ENCODE measurements around the gene CHKB.

The CHKB gene

GRCh38 chr22:50597097-50597496, 14.4 kb upstream of the CHKB start:
- DNase-seq = no peak

GRCh38 chr22:50595189-50595588, 12.5 kb upstream of the CHKB start:
- no peak for DNase-seq

GRCh38 chr22:50587407-50587806, 4.8 kb upstream of the CHKB start:
- DNase-seq = no peak

- no peak for DNase-seq
Observed at GRCh38 chr22:50586416-50586815, 3.8 kb upstream of the CHKB start.

- DNase-seq = no peak
Observed at GRCh38 chr22:50585781-50586180, 3.1 kb upstream of the CHKB start.

- no peak for DNase-seq
Observed at GRCh38 chr22:50585238-50585637, 2.6 kb upstream of the CHKB start.

GRCh38 chr22:50584106-50585096, 1.8 kb upstream of the CHKB start:
- DNase-seq = no peak

GRCh38 chr22:50583294-50583861, 729 bp upstream of the CHKB start:
- no peak for DNase-seq

GRCh38 chr22:50581950-50582492, 628 bp downstream of the CHKB start:
- no peak for DNase-seq

GRCh38 chr22:50581031-50581949, 1.4 kb downstream of the CHKB start:
- no peak for DNase-seq

- DNase-seq = no peak
Observed at GRCh38 chr22:50579752-50580151, 2.9 kb downstream of the CHKB start.

GRCh38 chr22:50578776-50579310, 3.8 kb downstream of the CHKB start:
- no peak for DNase-seq

- no peak for DNase-seq
Observed at GRCh38 chr22:50577987-50578775, 4.5 kb downstream of the CHKB start, which contains the start of gene CPT1B. CPT1B (minus strand) TSS chr22:50578427; CDS start chr22:50577915, 512 bp downstream.

GRCh38 chr22:50577697-50577986, 5.0 kb downstream of the CHKB start:
- no peak for DNase-seq

- no peak for DNase-seq
Observed at GRCh38 chr22:50576806-50577696, 5.6 kb downstream of the CHKB start.

- DNase-seq = no peak
Observed at GRCh38 chr22:50576070-50576469, 6.6 kb downstream of the CHKB start.

- no peak for DNase-seq
Observed at GRCh38 chr22:50575426-50575941, 7.2 kb downstream of the CHKB start.

GRCh38 chr22:50574383-50574755, 8.3 kb downstream of the CHKB start:
- DNase-seq = no peak

GRCh38 chr22:50573491-50574382, 8.9 kb downstream of the CHKB start:
- DNase-seq = no peak

All from hippocampal formation (tissue), 2 donors.